HepG2 (cell line): ENCODE measurements around the gene CDK12. TPM values are rescaled to one million over a fixed set of nuclear protein-coding genes. Genes with fewer than 3 reads are reported as not detected.
"Not testable (repeated sequence)": the region's sequence is repeated elsewhere in the genome, so short reads cannot be mapped to it uniquely, and the experiment has no call there.

Experiments used
- ATAC-seq: fragments of 200-7000 bp; cut with Tn5 transposase; 3 replicates; pipeline ENCODE4 v1.9.1; 2020; ENCODE audit warnings: mild to moderate bottlenecking, moderate library complexity
- BruUV-seq: library from RNA; stranded (reverse); fragments of 400-500 nt; replicated peaks from 2 replicates; lab custom pipeline; 2021; lab: Mats Ljungman, UMichigan
- CTCF ChIA-PET: fragments of 300-600 bp; formaldehyde crosslinking; extraction: SDS; loops from one replicate; lab custom pipeline; 2021; ENCODE audit warnings: low total read pairs, inconsistent platforms, low intra/inter-chr PET ratio; lab: Yijun Ruan, JAX
- POLR2A ChIA-PET: fragments of 350-600 bp; sonication (Branson Sonifier 250); formaldehyde crosslinking; loops from one replicate; lab custom pipeline; 2020; ENCODE audit warnings: antibody characterized with exemption, inconsistent platforms; lab: Yijun Ruan, JAX
- DNase-seq: peaks from one replicate; pipeline ENCODE4 v3.0.0-alpha.2; 2015; ENCODE audit warnings: low spot score
- FAIRE-seq: peaks from 3 replicates; lab custom pipeline; 2011; peaks lifted over from hg19 to GRCh38; lab: Jason Lieb, UNC
- H2AFZ ChIP-seq: one replicate; pipeline ENCODE4 v1.6.1; 2011; ENCODE audit warnings: low read length, inconsistent platforms
- H3K27ac ChIP-seq: fragments of 300-600 bp; 3 replicates; pipeline ENCODE4 v1.8.0; 2011; ENCODE audit warnings: mixed run types, mild to moderate bottlenecking, mixed read lengths, low read length, inconsistent platforms; ENCODE audit not compliant: insufficient read depth; ENCODE audit errors: extremely low read length
- H3K27me3 ChIP-seq, 2 experiments: fragments of 200-600 bp in 1 of 2; 2 replicates in 1 of 2; 3 replicates in 1 of 2; pipeline versions ENCODE4 v1.6.0 to v1.8.0; 2011; ENCODE audit warnings: low read length in 2 of 2, mild to moderate bottlenecking in 2 of 2, moderate library complexity in 2 of 2, inconsistent platforms in 1 of 2; ENCODE audit not compliant: insufficient read depth in 2 of 2, control insufficient read depth in 1 of 2
- H3K36me3 ChIP-seq, 2 experiments: fragments of 200-600 bp in 1 of 2; replicated peaks in 1 of 2; 2 replicates in 1 of 2; 3 replicates in 1 of 2; pipeline versions ENCODE4 v1.5.1 to v1.8.0; 2011; ENCODE audit warnings: low read length in 2 of 2, inconsistent platforms in 1 of 2; ENCODE audit not compliant: insufficient read depth in 2 of 2, control insufficient read depth in 1 of 2
- H3K4me1 ChIP-seq: 2 replicates; pipeline ENCODE4 v1.5.1; 2012; ENCODE audit warnings: low read length, inconsistent platforms; ENCODE audit not compliant: insufficient read depth
- H3K4me2 ChIP-seq: 2 replicates; pipeline ENCODE4 v1.6.0; 2011; ENCODE audit warnings: low read depth, low read length, inconsistent platforms
- H3K4me3 ChIP-seq, 3 experiments: fragments of 200-600 bp in 1 of 3; sonication (generic), shearing (Covaris generic) in 1 of 3; replicated peaks in 1 of 3; 2 replicates each; pipeline ENCODE4 v1.5.1; 2011 to 2016; ENCODE audit warnings: low read length in 3 of 3, inconsistent platforms in 2 of 3, low read depth in 2 of 3, mild to moderate bottlenecking in 2 of 3, control low read depth in 1 of 3, mixed read lengths in 1 of 3; ENCODE audit not compliant: insufficient read depth in 1 of 3
- H3K79me2 ChIP-seq: one replicate; pipeline ENCODE4 v1.6.1; 2011; ENCODE audit warnings: low read length, inconsistent platforms; ENCODE audit not compliant: insufficient read depth
- H3K9ac ChIP-seq: 2 replicates; pipeline ENCODE4 v1.6.0; 2011; ENCODE audit warnings: mild to moderate bottlenecking, low read depth, low read length, inconsistent platforms; ENCODE audit not compliant: insufficient read depth
- H3K9me3 ChIP-seq: 2 replicates; pipeline ENCODE4 v1.5.1; 2012; ENCODE audit warnings: mild to moderate bottlenecking, low read length
- H4K20me1 ChIP-seq: 2 replicates; pipeline ENCODE4 v1.6.0; 2011; ENCODE audit warnings: inconsistent platforms, mild to moderate bottlenecking, low read length, moderate library complexity; ENCODE audit not compliant: insufficient read depth
- AGO1 ChIP-seq: fragments of 200-400 bp; formaldehyde crosslinking; IDR thresholded peaks from 2 replicates; pipeline ENCODE4 v1.6.1; 2017; ENCODE audit warnings: mild to moderate bottlenecking, low read depth, low read length, moderate library complexity; ENCODE audit not compliant: poor library complexity, severe bottlenecking
- FOSL2 ChIP-seq: sonication (generic); formaldehyde crosslinking; IDR thresholded peaks from 2 replicates; pipeline ENCODE4 v1.4.0; 2020; ENCODE audit warnings: missing genetic modification reagents
- NR2F1 ChIP-seq, 2 experiments: fragments of 450-650 bp in 1 of 2; formaldehyde crosslinking in 1 of 2; IDR thresholded peaks; 2 replicates each; pipeline versions ENCODE4 v1.5.0 to v1.6.1; 2016 to 2020; ENCODE audit warnings: mild to moderate bottlenecking in 1 of 2, missing compliant biosample characterization in 1 of 2, missing genetic modification reagents in 1 of 2, moderate library complexity in 1 of 2
- SP5 ChIP-seq: IDR thresholded peaks from 2 replicates; pipeline ENCODE4 v1.6.1; 2016; ENCODE audit warnings: low read depth, borderline replicate concordance
- TEAD3 ChIP-seq: optimal IDR thresholded peaks from 2 replicates; pipeline ENCODE3; 2016; ENCODE audit warnings: borderline replicate concordance
- ZBTB38 ChIP-seq: sonication (generic); formaldehyde crosslinking; IDR thresholded peaks from 2 replicates; pipeline ENCODE4 v1.5.1; 2020; ENCODE audit warnings: mild to moderate bottlenecking, missing genetic modification reagents
- ZNF121 ChIP-seq: sonication (generic); formaldehyde crosslinking; IDR thresholded peaks from 2 replicates; pipeline ENCODE4 v1.5.0; 2020; ENCODE audit warnings: mild to moderate bottlenecking, missing genetic modification reagents
- ZNF564 ChIP-seq: sonication (generic); formaldehyde crosslinking; IDR thresholded peaks from 2 replicates; pipeline ENCODE4 v1.8.1; 2023; ENCODE audit warnings: mild to moderate bottlenecking, missing genetic modification reagents
- WGBS: methylation state at CpG from one replicate; pipeline ENCODE4 v1.1.6; 2017; ENCODE audit warnings: low lambda C conversion rate; 5-methylcytosine and 5-hydroxymethylcytosine counted together
- in situ Hi-C: cut with HindIII; loops from 2 replicates; pipeline ENCODE4 v1.10.0; 2017; ENCODE audit warnings: low pct_unique_long_range_greater_than_20kb; ENCODE audit not compliant: extremely low pct_ligation_motif_present
- intact Hi-C: fragments of 100-400 bp; cut with micrococcal nuclease; formaldehyde crosslinking; loops from one replicate; pipeline ENCODE4 v1.10.0; 2022; ENCODE audit not compliant: unreplicated experiment
- polyA plus RNA-seq, 8 experiments: library from polyadenylated mRNA; depleted of rRNA in 3 of 8; stranded (reverse) in 7 of 8; unstranded in 1 of 8; fragments of >200 nt; fragmentation: Illumina TruSeq in 4 of 8; extraction: Trizol in 4 of 8; gene quantifications; 2 replicates each; pipeline versions ENCODE4 v1.2.1 to v1.2.3, GENCODE V29; 2011 to 2016; ENCODE audit warnings: low read depth in 4 of 8, missing spikeins in 1 of 8, mixed read lengths in 1 of 8; ENCODE audit not compliant: insufficient read depth in 1 of 8
- total RNA-seq, 5 experiments: library from RNA; depleted of rRNA; stranded (reverse); fragments of >200 nt; fragmentation: Illumina TruSeq; extraction: Trizol; gene quantifications; 2 replicates each; pipeline ENCODE4 v1.2.3, GENCODE V29; 2016; ENCODE audit warnings: low read depth in 1 of 5
- TF ChIP-seq, protein P1 (sequence below): sonication (generic); formaldehyde crosslinking; IDR thresholded peaks from 2 replicates; pipeline ENCODE4 v1.4.0; 2020; ENCODE audit warnings: missing genetic modification reagents, mild to moderate bottlenecking, borderline replicate concordance

The CDK12 gene
- total and polyA plus RNA-seq, 2 of the 13 experiments (the other 11 are each of a cell fraction or from before 2014, with no cell fraction given), result 24.0 to 88.6 TPM

DNA sequence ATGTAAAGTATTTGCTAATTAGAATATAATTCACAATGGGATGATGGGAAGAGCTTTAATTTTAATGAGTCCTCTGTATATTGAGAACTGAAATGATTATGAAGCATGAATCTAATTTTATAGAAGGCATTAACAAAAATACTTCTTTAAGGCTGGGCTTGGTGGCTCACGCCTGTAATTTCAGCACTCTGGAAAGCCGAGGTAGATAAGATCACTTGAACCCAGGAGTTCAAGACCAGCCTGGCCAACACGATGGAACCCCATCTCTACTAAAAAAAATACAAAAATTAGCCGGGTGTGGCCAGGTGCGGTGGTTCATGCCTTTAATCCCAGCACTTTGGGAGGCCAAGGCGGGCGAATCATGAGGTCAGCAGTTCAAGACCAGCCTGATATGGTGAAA lies 12.0 kb downstream of the CDK12 start (continued):
- TF ChIP-seq ZNF564 (CRISPR knock-in tag), result no peak
- no peak for TF ChIP-seq AGO1
- TF ChIP-seq NR2F1 (CRISPR knock-in tag; IDR thresholded peaks at IDR 0.05), result no peak
- TF ChIP-seq, all 625 proteins: peak for 0

DNA sequence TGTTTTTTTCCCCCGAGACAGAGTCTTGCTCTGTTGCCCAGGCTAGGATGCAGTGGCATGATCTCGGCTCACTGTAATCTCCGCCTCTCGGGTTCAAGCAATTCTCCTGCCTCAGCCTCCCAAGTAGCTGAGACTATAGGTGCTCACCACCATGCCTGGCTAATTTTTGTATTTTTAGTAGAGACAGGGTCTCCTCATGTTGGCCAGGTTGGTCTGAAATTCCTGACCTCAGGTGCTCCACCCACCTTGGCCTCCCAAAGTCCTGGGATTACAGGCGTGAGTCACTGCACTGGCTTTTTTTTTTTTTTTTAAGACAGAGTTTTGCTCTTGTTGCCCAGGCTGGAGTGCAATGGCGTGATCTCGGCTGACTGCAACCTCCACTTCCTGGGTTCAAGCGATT lies 18.3 kb downstream of the CDK12 start:
- TF ChIP-seq SP5 (CRISPR knock-in tag) (0 out of 2 replicates have a peak, but pooled peaks have one; percentile 36), FOSL2 (CRISPR knock-in tag) (peak; percentile 46), ZNF121 (CRISPR knock-in tag) (peak; percentile 87), TEAD3 (CRISPR knock-in tag) (peak; percentile 15), ZBTB38 (0 out of 2 replicates have a peak, but pooled peaks have one; percentile 39)
- TF ChIP-seq, protein P1, sequence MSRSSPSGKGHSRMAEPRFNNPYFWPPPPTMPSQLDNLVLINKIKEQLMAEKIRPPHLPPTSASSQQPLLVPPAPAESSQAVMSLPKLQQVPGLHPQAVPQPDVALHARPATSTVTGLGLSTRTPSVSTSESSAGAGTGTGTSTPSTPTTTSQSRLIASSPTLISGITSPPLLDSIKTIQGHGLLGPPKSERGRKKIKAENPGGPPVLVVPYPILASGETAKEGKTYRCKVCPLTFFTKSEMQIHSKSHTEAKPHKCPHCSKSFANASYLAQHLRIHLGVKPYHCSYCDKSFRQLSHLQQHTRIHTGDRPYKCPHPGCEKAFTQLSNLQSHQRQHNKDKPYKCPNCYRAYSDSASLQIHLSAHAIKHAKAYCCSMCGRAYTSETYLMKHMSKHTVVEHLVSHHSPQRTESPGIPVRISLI, result peak; percentile 41; the same call in 1 of the 2 replicates
- H3K4me1 ChIP-seq, in situ Hi-C loops, H3K4me3 ChIP-seq, H2AFZ ChIP-seq, BruUV-seq, H3K27ac ChIP-seq, H3K4me2 ChIP-seq, H4K20me1 ChIP-seq, H3K79me2 ChIP-seq, H3K9me3 ChIP-seq, FAIRE-seq, H3K9ac ChIP-seq, H3K27me3 ChIP-seq, CTCF ChIA-PET, intact Hi-C loops, DNase-seq: not testable (repeated sequence)
- 91% methylated on average over 8 of the region's 8 CpGs for WGBS
- peak; percentile 21; the same call in 1 of the 3 replicates for ATAC-seq
- POLR2A ChIA-PET, result interaction anchor here (1.1 to 3.4 kb wide), 3 partner anchors 15 to 28 kb away, joined by 4 to 16 read pairs (median 5); partner anchors contain the start of genes CDK12 and MED1
- peaks cover 10 to 39% of the 10 kb centered on the region in 2 experiments for H3K36me3 ChIP-seq
